HTERT RPE-1 (cell line): ENCODE data around the gene DERA.
"Not testable (repeated sequence)": the region's sequence is repeated elsewhere in the genome, so short reads cannot be mapped to it uniquely, and the experiment has no call there.

Experiments
- in situ Hi-C: fragments of 300-500 bp; cut with MboI; formaldehyde crosslinking; loops from 4 replicates; pipeline ENCODE4 v1.14.3; 2020; ENCODE audit warnings: low sequenced_read_pairs

DERA gene

GRCh38 chr12:15956413-15957185, 45.5 kb downstream of the DERA start:
- in situ Hi-C loops: no loop called here

- in situ Hi-C loops: no loop called here
Observed at GRCh38 chr12:15962760-15963159, 51.6 kb downstream of the DERA start.

- in situ Hi-C loops: no loop called here
Observed at GRCh38 chr12:15963271-15963670, 52.1 kb downstream of the DERA start.

GRCh38 chr12:15966426-15966825, 55.3 kb downstream of the DERA start:
- in situ Hi-C loops: no loop called here

- in situ Hi-C loops: not testable (repeated sequence)
Observed at GRCh38 chr12:15967053-15967452, 55.9 kb downstream of the DERA start.

- in situ Hi-C loops: no loop called here
Observed at GRCh38 chr12:15971211-15971610, 60.1 kb downstream of the DERA start.

- in situ Hi-C loops: no loop called here
Observed at GRCh38 chr12:15972894-15973293, 61.8 kb downstream of the DERA start.

GRCh38 chr12:15977999-15978951, 67.1 kb downstream of the DERA start:
- in situ Hi-C loops: no loop called here

GRCh38 chr12:15979096-15980092, 68.3 kb downstream of the DERA start:
- in situ Hi-C loops: no loop called here

GRCh38 chr12:15982071-15982470, 70.9 kb downstream of the DERA start:
- in situ Hi-C loops: no loop called here

GRCh38 chr12:15982471-15982870, 71.3 kb downstream of the DERA start:
- in situ Hi-C loops: no loop called here

- in situ Hi-C loops: no loop called here
Observed at GRCh38 chr12:15982921-15983320, 71.8 kb downstream of the DERA start.

GRCh38 chr12:15984097-15984800, 73.1 kb downstream of the DERA start:
- in situ Hi-C loops: no loop called here

- in situ Hi-C loops: no loop called here
Observed at GRCh38 chr12:15984963-15985362, 73.8 kb downstream of the DERA start.

- in situ Hi-C loops: no loop called here
Observed at GRCh38 chr12:15987696-15988095, 76.6 kb downstream of the DERA start.

GRCh38 chr12:15988983-15989755, 78.0 kb downstream of the DERA start:
- in situ Hi-C loops: no loop called here

- in situ Hi-C loops: no loop called here
Observed at GRCh38 chr12:15995801-15996200, 84.7 kb downstream of the DERA start.

GRCh38 chr12:15996254-15996653, 85.1 kb downstream of the DERA start:
- in situ Hi-C loops: no loop called here

- in situ Hi-C loops: no loop called here
Observed at GRCh38 chr12:15996948-15997347, 85.8 kb downstream of the DERA start.
